Activated CD4-positive, alpha-beta T cell treated with anti-CD3 and anti-CD28 coated beads, Interleukin-2, amount 10 ng/mL, durations not matched to agents 7 days and 5 days (primary cell): Measurements from ENCODE around the gene GPR55. TPM values are rescaled to one million over a fixed set of nuclear protein-coding genes. Genes with fewer than 3 reads are reported as not detected.

Experiments
- CTCF ChIA-PET: fragments of 350-600 bp; sonication (Branson Sonifier 250); formaldehyde crosslinking; loops from one replicate; lab custom pipeline; 2021; ENCODE audit warnings: antibody characterized with exemption; lab: Charles Lee
- POLR2A ChIA-PET: fragments of 350-600 bp; sonication (Branson Sonifier 250); formaldehyde crosslinking; loops from one replicate; lab custom pipeline; 2021; ENCODE audit warnings: antibody characterized with exemption; lab: Charles Lee
- DNase-seq: peaks from one replicate; pipeline ENCODE4 v3.0.0-alpha.2; 2020
- H3K27ac Mint-ChIP-seq: one replicate; pipeline ENCODE4 v1.8.0; 2021; ENCODE audit warnings: mild to moderate bottlenecking, moderate library complexity, mixed read lengths
- H3K27me3 Mint-ChIP-seq: one replicate; pipeline ENCODE4 v1.8.0; 2021; ENCODE audit warnings: mixed read lengths
- H3K36me3 Mint-ChIP-seq: one replicate; pipeline ENCODE4 v1.8.0; 2021; ENCODE audit warnings: low read depth, mixed read lengths
- H3K4me1 Mint-ChIP-seq: one replicate; pipeline ENCODE4 v1.8.0; 2021; ENCODE audit warnings: mixed read lengths
- H3K4me3 Mint-ChIP-seq: one replicate; pipeline ENCODE4 v1.8.0; 2021; ENCODE audit warnings: mild to moderate bottlenecking, moderate library complexity, mixed read lengths
- H3K9me3 Mint-ChIP-seq: one replicate; pipeline ENCODE4 v1.8.0; 2021; ENCODE audit warnings: mixed read lengths
- total RNA-seq, 2 experiments: library from RNA; stranded (reverse); gene quantifications; one replicate each; pipeline ENCODE4 v1.2.3, GENCODE V29; 2021

Gene GPR55
- total RNA-seq, 2 experiments from 2014 or later, result 9.2 to 9.4 TPM

DNA sequence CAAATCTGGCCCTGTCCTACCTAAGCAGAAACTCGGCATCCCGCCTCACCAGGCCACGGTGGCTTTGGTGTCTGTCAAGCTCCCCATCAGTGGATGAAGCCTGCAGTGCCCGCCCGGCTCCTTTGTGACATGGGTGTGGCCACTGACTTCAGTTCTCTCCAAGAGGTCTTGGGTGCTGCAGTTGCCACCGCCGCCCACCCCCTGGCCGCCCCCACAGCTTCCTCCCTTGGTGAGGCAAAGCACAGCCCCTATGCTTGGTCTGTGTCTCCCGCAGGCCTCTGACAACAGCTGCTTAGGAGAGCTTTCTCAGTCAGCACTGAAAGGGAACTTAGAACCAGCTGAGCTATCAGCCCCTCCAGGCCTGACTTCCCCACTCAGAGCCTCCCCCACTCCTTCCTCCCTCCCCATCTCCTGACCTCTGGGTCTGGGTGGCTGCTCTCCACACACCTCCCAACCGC is 22.9 kb upstream of the GPR55 start:
- Mint-ChIP-seq H3K4me3 (no peak overlapping the region), H3K27ac (no peak overlapping the region), H3K4me1 (peaks cover 29% of the 10 kb centered on the region), H3K27me3 (no peaks in the 10 kb centered on the region), H3K36me3 (no peaks in the 10 kb centered on the region), H3K9me3 (no peaks in the 10 kb centered on the region)
- ChIA-PET CTCF (interaction anchor here (0.9 to 2.4 kb wide), 4 partner anchors 12 to 23 kb away, joined by 3 to 10 read pairs (median 4); no protein-coding TSS in a partner anchor), POLR2A (interaction anchor here (0.6 kb wide), 1 partner anchor 23 kb away, joined by 3 read pairs; no protein-coding TSS in a partner anchor)
- no peak for DNase-seq

DNA sequence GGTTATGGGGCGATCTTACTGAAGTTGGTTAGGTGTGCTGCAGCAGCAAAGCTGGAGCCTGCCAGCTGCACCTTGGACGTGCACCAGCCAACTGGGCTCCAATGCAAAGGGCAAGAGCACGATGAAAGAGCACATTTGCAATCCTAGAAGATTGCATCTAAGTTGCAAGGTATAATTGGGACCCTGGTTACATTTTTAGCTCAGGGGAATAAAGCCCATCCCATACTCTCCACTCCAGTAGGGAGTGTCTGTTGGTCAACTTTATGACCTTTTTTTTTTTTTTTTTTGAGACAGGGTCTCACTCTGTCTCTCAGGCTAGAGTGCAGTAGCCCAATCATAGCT is 22.2 kb upstream of the GPR55 start:
- CTCF ChIA-PET, result interaction anchor here (0.9 to 2.4 kb wide), 6 partner anchors 13 to 106 kb away, joined by 3 to 10 read pairs (median 3); no protein-coding TSS in a partner anchor
- Mint-ChIP-seq H3K36me3 (no peaks in the 10 kb centered on the region), H3K27ac (no peak overlapping the region), H3K4me3 (no peak overlapping the region), H3K27me3 (no peaks in the 10 kb centered on the region), H3K4me1 (peaks cover 29% of the 10 kb centered on the region), H3K9me3 (no peaks in the 10 kb centered on the region)
- POLR2A ChIA-PET, result no interaction called here
- no peak for DNase-seq

DNA sequence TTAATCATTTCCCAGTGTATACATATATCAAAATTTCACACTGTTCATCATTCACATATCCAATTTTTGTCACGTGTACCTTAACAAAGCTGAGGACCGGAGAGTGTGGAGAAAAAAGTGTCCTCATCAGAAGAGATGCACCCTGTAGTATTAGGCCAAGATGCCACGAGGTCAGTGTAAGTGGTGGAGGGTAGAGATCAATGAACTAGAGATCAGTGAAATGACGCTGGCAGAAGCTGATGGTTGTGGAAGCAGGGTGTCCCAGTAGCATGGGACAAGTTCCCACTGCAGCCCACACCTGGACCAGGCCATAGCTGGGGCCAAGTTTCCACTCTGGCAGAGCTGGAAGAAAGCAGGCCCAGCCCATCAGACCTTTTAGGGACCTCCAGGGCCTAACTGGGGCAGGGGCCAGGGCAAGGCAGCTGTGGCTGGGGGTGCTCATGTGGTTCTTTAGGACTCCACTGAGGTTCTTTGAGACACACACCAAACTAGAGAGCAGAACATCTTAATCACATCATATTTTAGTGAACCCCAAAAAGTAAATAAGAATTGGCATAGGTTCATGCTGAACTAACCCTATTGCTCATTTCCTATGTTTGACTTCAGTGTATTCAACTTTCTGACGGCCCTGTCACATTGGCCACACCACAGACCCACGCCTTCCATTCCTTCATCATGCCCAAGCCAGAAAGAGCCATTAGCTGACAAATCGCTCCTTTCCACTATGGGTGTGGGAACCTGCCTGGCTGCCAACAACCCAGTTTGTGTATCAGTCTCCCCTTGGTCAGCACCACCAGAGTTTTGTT is 21.6 kb upstream of the GPR55 start:
- no peak overlapping the region for H3K4me3 Mint-ChIP-seq
- no peaks in the 10 kb centered on the region for H3K36me3 Mint-ChIP-seq
- ChIA-PET POLR2A (no interaction called here), CTCF (interaction anchor here (0.9 to 2.4 kb wide), 5 partner anchors 13 to 107 kb away, joined by 3 to 10 read pairs (median 3); no protein-coding TSS in a partner anchor)
- no peak for DNase-seq
- no peak overlapping the region for H3K27ac Mint-ChIP-seq
- peaks cover 29% of the 10 kb centered on the region for H3K4me1 Mint-ChIP-seq
- no peaks in the 10 kb centered on the region for H3K9me3 Mint-ChIP-seq
- no peaks in the 10 kb centered on the region for H3K27me3 Mint-ChIP-seq

DNA sequence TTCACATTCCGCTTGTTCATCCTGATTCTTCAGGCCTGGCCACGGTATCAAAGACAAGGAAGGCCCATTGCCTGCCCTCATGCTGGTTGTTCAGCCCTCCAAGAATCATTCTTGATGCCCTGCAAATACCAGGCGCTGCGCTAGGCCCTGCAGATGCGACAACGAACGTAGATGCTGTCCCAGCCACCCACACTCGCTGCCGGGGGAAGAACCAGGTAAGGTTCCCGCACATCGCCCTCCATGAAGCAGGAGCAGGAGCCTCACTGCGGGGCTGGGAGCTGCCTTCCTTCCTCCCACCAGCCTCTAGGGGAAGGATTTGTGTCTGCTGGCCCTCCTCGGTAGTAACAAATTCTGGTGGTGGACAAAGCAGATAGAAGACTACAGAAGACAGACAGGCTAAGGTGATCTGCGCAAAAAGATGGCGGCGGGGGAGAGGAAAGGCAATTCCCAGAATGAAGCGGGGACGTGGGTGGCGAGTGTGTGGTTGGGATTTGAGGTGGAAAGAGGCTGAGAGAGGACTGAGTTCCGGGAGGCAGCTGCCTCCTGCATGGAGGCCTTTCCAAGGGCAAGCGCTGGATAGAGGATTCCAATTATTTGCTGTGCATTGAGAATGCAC is 19.8 kb upstream of the GPR55 start:
- Mint-ChIP-seq H3K4me3 (peak overlapping the region; percentile 37), H3K9me3 (no peaks in the 10 kb centered on the region), H3K36me3 (no peaks in the 10 kb centered on the region), H3K4me1 (peaks cover 22% of the 10 kb centered on the region), H3K27me3 (no peaks in the 10 kb centered on the region), H3K27ac (peak overlapping the region; percentile 47)
- ChIA-PET POLR2A (no interaction called here), CTCF (interaction anchor here (1.2 kb wide), 1 partner anchor 15 kb away, joined by 3 read pairs; no protein-coding TSS in a partner anchor)
- no peak for DNase-seq

DNA sequence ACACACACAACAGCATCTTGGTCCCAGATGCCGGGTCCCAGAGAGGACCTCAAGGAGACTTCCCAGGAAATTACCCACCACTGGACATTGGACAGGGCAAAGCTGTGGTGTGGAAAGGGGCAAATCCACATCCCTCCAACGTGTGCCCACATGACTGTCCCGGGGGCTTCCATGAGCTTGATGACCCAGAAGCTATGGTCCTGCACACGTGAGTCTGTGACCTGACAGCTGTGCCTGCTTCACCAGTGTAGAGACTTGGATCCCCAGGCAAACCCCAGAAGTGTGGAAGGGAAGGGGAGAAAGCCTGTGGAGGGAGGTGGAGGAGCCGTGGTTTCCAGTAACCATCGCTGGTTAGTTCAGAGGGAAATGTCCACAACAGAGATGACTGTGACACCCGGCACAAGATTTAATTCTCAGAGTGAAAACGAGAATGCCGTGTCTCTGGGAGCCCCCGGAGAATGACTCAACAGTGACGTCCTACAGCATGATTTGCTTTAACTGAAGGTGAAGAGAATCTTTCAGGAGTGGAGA is 19.1 kb upstream of the GPR55 start:
- H3K36me3 Mint-ChIP-seq, result no peaks in the 10 kb centered on the region
- H3K4me1 Mint-ChIP-seq, result peaks cover 20% of the 10 kb centered on the region
- peak overlapping the region; percentile 47 for H3K27ac Mint-ChIP-seq
- CTCF ChIA-PET, result no interaction called here
- DNase-seq, result peak; percentile 28
- POLR2A ChIA-PET, result no interaction called here
- H3K27me3 Mint-ChIP-seq, result no peaks in the 10 kb centered on the region
- peak overlapping the region; percentile 37 for H3K4me3 Mint-ChIP-seq
- no peaks in the 10 kb centered on the region for H3K9me3 Mint-ChIP-seq

DNA sequence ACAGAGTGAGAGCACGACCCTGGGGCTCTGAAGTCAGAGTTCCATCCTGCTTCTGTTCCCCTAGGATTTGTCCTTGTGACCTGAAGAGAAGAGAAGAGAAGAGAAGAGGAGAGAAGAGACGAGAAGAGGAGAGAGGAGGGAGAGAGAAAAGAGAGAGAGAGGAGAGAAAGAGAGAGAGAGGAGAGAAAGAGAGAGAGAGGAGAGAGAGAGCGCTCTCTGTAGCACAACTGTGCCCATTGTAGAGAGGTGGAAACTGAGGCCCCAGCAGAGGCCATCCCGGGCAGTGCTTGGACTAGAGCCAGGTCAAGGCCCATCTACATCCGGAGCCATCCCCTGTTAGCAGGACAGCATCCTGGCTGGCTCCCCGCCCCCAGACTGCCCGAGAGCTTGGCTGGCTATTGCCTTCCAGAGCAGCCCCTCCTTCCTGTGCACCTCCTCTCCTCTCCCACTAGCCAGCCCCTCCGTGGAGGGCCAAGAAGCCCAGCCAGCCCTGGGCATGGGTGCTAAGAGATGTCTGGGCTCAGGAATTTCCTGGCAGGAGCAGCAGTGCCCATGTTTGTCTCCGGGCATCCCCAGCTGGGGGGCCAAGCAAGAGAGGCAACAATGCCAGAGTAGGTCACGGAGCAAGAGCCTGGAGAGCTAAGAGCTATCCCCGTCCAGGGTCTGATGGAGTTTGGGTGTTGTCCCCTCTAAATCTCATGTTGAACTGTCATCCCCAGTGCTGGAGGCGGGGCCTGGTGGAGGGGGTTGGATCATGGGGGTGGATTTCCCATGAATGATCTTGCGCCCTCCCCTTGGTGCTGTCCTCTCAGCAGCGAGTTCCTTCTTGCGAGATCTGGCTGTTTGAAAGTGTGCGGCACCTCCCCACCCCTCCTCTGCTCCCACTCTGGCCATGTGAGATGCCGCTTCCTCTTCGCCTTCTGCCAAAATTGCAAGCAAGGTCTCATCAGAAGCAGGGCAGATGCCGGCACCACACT is 18.2 kb upstream of the GPR55 start:
- H3K27me3 Mint-ChIP-seq, result no peaks in the 10 kb centered on the region

DNA sequence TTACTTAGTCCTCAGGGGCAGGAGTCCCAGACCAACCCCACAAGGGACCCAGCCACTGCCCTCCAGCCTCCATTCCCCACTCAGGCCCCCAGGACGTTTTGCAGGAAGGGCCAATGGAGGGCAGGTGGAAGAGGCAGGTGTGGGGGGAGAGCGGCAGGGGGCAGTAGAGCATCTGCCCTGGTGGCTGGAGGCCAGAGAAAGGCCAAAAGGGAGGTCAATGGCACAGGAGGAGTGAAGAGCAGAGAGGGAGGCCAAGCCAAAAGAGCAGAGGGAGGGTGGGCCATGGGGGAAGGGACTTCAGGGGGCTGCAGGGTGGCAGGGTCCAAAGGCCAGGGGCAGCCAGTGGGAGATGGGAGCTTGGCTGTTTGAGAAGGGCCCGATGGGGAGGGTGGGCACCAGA is 17.3 kb upstream of the GPR55 start:
- Mint-ChIP-seq H3K4me3 (no peak overlapping the region), H3K27me3 (no peaks in the 10 kb centered on the region), H3K9me3 (no peaks in the 10 kb centered on the region), H3K36me3 (no peaks in the 10 kb centered on the region), H3K27ac (no peak overlapping the region), H3K4me1 (peaks cover 20% of the 10 kb centered on the region)
- POLR2A ChIA-PET, result no interaction called here
- no peak for DNase-seq
- CTCF ChIA-PET, result interaction anchor here (1.1 kb wide), 1 partner anchor 15 kb away, joined by 4 read pairs; no protein-coding TSS in a partner anchor

More for the DNA sequence above, 18.2 kb upstream of the GPR55 start:
- POLR2A ChIA-PET, result no interaction called here
- peak overlapping the region; percentile 72 for H3K27ac Mint-ChIP-seq
- H3K4me3 Mint-ChIP-seq, result peak overlapping the region; percentile 37
- CTCF ChIA-PET, result interaction anchor here (0.6 kb wide), 1 partner anchor 776 kb away, joined by 3 read pairs; no protein-coding TSS in a partner anchor
- H3K9me3 Mint-ChIP-seq, result no peaks in the 10 kb centered on the region
- no peaks in the 10 kb centered on the region for H3K36me3 Mint-ChIP-seq
- peak; percentile 43 for DNase-seq
- H3K4me1 Mint-ChIP-seq, result peaks cover 20% of the 10 kb centered on the region

DNA sequence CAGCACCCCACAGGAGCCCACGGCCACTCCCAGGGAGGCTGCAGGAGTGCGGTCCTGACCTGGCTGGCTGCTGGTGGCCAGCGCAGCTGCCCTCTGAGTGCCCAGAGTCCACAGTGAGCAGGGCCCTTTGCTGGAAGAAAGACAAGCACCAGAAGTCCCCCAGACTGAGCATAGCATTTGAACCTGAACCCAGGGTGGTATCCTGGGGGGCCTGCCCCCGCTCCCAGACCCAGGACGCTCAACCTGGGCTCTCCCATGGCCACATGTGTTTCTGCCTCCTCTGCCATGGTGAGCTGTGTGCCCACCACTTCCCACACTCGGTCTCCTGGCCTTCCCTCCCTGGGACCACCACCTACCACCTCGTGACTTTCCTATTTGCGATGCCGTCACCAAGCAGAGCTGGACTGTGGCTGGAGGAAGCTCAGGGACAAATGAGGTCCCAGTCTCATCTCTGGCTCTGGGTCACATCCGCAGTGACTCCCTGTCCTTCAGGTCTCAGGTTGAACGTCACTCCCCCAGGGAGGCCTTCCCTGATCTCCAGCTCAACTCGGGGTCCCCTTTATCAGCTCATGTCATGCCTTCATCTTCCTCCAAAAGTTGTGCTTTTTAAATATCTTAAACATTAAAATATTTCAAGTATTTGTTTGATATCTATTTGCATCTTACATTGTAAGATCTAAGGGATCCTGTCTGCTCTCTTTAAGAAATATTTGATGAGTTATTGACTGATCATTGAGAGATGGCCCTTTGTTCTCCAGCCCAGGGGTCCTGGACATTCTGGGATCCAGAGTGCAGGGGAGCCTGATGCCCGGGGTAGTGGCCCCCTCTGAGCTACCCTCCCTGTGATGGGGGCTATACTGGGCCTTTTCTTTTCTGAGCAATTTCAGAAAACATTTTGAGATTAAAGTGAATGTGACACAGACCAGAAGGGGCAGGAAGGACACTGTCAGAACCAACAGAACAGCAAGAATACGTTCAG is 16.4 kb upstream of the GPR55 start:
- Mint-ChIP-seq H3K9me3 (peaks cover 6% of the 10 kb centered on the region), H3K4me3 (no peak overlapping the region), H3K27ac (no peak overlapping the region), H3K36me3 (no peaks in the 10 kb centered on the region), H3K27me3 (no peaks in the 10 kb centered on the region), H3K4me1 (peaks cover 20% of the 10 kb centered on the region)
- DNase-seq, result no peak
- ChIA-PET POLR2A (no interaction called here), CTCF (interaction anchor here (0.6 to 1.1 kb wide), 4 partner anchors 14 to 86 kb away, joined by 3 to 4 read pairs (median 4); no protein-coding TSS in a partner anchor)

DNA sequence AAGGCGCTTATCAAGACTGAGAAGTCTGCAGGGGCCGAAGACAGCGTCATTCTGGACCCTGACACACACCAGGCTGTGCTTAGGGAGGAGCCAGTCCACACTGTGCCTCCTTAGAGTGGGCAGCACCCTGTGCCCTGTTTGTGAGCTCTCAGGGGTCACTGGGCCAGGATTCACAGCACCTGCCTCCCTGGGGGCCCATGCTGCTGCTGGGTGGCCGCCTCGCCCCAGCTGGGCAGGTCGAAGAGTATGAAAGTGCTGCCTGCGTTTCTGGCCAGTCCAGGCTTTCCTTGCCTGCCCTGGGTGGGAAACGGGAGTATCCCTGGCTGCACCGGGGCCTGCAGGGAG is 15.4 kb upstream of the GPR55 start:
- H3K4me1 Mint-ChIP-seq, result peaks cover 20% of the 10 kb centered on the region
- H3K4me3 Mint-ChIP-seq, result no peak overlapping the region
- POLR2A ChIA-PET, result no interaction called here
- no peak for DNase-seq
- H3K27ac Mint-ChIP-seq, result no peak overlapping the region
- CTCF ChIA-PET, result interaction anchor here (0.6 to 2.3 kb wide), 6 partner anchors 9 to 350 kb away, joined by 3 to 7 read pairs (median 3); no protein-coding TSS in a partner anchor
- peaks cover 3% of the 10 kb centered on the region for H3K36me3 Mint-ChIP-seq
- peaks cover 13% of the 10 kb centered on the region for H3K9me3 Mint-ChIP-seq
- peaks cover 2% of the 10 kb centered on the region for H3K27me3 Mint-ChIP-seq

DNA sequence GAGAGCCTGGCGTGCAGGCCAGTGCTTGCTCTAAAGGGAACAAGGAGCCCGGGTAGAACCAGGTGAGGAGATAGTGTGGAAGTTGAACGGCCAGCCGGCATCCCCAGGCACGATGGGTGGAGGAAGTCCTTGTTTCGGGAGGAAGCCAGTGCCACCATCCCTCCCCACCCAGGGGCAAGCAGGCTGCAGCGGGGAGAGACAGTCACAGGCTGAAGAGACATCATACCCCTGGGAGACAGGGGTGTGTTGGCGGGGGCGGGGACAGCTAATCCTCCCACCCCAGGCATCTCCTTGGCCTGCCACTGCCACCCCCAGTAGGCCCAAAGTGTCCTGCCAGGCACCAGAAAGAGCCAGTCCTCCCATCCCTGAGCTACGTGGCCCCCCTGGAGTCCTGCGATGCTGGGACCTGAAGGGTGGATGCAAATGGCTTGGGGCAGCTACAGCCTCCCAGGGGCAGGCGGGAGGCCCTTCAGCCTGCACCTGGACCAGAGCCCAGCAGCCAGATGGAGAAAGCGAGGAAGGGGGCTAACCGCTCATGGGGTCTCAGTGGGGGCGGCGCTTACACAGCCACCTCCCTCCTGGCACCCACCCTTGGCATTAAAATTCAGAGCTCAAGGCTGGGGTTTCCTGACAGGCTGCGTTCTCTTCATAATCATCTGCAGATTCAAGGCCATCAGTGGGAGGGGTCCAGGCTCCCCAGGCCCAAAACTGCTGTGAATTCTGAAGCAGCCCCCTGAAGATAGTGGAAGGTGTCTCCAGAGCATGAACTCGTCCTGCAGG is 14.8 kb upstream of the GPR55 start:
- CTCF ChIA-PET, result interaction anchor here (0.6 to 2.3 kb wide), 5 partner anchors 9 to 350 kb away, joined by 3 to 7 read pairs (median 3); no protein-coding TSS in a partner anchor
- Mint-ChIP-seq H3K27ac (no peak overlapping the region), H3K4me3 (no peak overlapping the region), H3K4me1 (peaks cover 18% of the 10 kb centered on the region), H3K9me3 (peaks cover 15% of the 10 kb centered on the region), H3K27me3 (peaks cover 2% of the 10 kb centered on the region), H3K36me3 (peaks cover 5% of the 10 kb centered on the region)
- DNase-seq, result no peak
- POLR2A ChIA-PET, result no interaction called here
